Measurements from ENCODE around the gene ABCC12. TPM values are rescaled to one million over a fixed set of nuclear protein-coding genes. Genes with fewer than 3 reads are reported as not detected.
"Not testable (repeated sequence)": the region's sequence is repeated elsewhere in the genome, so short reads cannot be mapped to it uniquely, and the experiment has no call there.

The ABCC12 gene
- polyA plus RNA-seq, 2 of the 4 experiments (the other 2 are of a cell fraction) = 0.23 TPM; not detected in 1

GRCh38 chr16:48187779-48188178 is 32.0 kb upstream of the ABCC12 start (continued):
- no peak for TF ChIP-seq ZSCAN20 (CRISPR knock-in tag; IDR thresholded peaks at IDR 0.05)

DNA sequence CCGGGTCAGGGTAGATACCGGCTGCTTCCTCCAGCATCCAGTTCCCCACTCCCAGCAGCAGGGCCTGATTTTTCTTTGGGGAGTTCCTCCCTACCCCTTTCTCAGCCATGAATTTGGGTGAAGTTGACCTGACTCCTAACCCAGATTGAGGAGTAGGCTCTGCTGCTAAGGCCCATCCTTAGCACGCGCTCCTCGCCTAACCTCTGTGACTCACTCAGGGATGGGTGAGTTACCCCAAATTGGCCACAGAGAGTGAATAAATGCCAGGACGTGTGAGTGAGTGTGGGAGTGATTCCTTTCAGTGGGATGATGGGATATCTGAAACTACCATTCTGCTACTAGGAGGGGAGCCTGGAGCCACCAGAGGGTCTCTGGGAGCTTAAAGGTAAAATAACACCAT is 28.9 kb upstream of the ABCC12 start:
- TF ChIP-seq BHLHE40 (IDR thresholded peaks at IDR 0.05; ENCODE audit: low read depth, low read length) = no peak
- H3K4me2 ChIP-seq = no peak overlapping the region
- no peak for ATAC-seq
- POLR2A ChIA-PET = no interaction called here
- CTCF ChIA-PET = interaction anchor here (0.5 kb wide), 1 partner anchor 16 kb away, joined by 3 read pairs; no protein-coding TSS in a partner anchor
- 74% methylated on average over 6 of the region's 6 CpGs for WGBS (ENCODE audit: missing lambda C conversion rate)
- no peak for DNase-seq (ENCODE audit: low read depth in 1 of 2, low spot score in 1 of 2)
- H3K27ac ChIP-seq = no peak overlapping the region
- no peaks in the 10 kb centered on the region for H3K4me1 ChIP-seq
- no peak for FAIRE-seq
- no peaks in the 10 kb centered on the region for H3K9me3 ChIP-seq
- no peak overlapping the region for H3K4me3 ChIP-seq

DNA sequence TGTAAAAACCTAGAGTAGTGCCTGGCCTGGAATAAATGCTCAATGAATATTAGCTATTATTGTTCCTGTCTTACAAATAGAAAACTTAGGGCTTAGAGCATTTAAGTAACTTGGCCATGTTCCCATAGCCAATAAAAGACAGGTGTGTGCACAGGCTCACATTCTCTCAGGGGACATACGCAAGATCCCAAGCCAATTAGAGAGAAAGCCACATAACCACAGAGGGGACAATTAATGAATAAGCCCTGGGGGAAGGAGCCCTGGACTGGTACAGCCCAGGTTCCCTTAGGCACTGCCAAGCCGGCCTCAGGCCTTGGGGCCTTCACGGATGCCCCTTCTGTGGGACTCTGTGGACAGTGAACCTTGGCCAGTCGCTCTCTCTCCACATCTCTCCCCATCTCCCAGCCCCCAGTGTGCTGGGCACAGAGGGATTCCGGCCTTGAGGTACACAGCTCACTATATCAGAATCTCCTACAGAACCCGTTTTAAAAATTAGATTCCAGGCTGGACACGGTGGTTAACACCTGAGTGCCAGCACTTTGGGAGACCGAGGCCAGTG is 27.3 kb upstream of the ABCC12 start:
- H3K9me3 ChIP-seq = no peaks in the 10 kb centered on the region
- 68% methylated on average over 8 of the region's 8 CpGs for WGBS (ENCODE audit: missing lambda C conversion rate)
- H3K4me2 ChIP-seq = no peak overlapping the region
- ATAC-seq = no peak
- ChIA-PET POLR2A (interaction anchor here (0.7 kb wide), 1 partner anchor 9 kb away, joined by 5 read pairs; no protein-coding TSS in a partner anchor), CTCF (interaction anchor here (0.6 to 0.9 kb wide), 3 partner anchors 8 to 1236 kb away, joined by 3 to 5 read pairs (median 3); no protein-coding TSS in a partner anchor)
- H3K4me3 ChIP-seq = no peak overlapping the region
- TF ChIP-seq HOXB13 (CRISPR knock-in tag; IDR thresholded peaks at IDR 0.05; ENCODE audit: low read depth) (no peak), ZNF302 (CRISPR knock-in tag; IDR thresholded peaks at IDR 0.05) (no peak), CEBPB (IDR thresholded peaks at IDR 0.05) (no peak), HEYL (CRISPR knock-in tag; IDR thresholded peaks at IDR 0.05) (no peak), SREBF2 (IDR thresholded peaks at IDR 0.05) (no peak), MAZ (IDR thresholded peaks at IDR 0.05; ENCODE audit: borderline replicate concordance, low read depth, low read length) (no peak), EHMT2 (IDR thresholded peaks at IDR 0.05; ENCODE audit: low read depth) (no peak), ZSCAN20 (CRISPR knock-in tag; IDR thresholded peaks at IDR 0.05) (no peak)
- no peak overlapping the region for H3K27ac ChIP-seq
- DNase-seq (ENCODE audit: low read depth in 1 of 2, low spot score in 1 of 2) = no peak
- FAIRE-seq = no peak
- no peaks in the 10 kb centered on the region for H3K4me1 ChIP-seq

GRCh38 chr16:48181746-48182520 is 26.1 kb upstream of the ABCC12 start:
- H3K27ac ChIP-seq; H3K9me3 ChIP-seq; FAIRE-seq; H3K4me3 ChIP-seq; POLR2A ChIA-PET; H3K4me1 ChIP-seq; ATAC-seq; H3K4me2 ChIP-seq; DNase-seq (ENCODE audit: low read depth in 1 of 2, low spot score in 1 of 2): not testable (repeated sequence)
- 61% methylated on average over 11 of the region's 14 CpGs for WGBS (ENCODE audit: missing lambda C conversion rate)
- CTCF ChIA-PET = interaction anchor here (1.3 to 2.0 kb wide), 2 partner anchors 17 to 449 kb away, joined by 3 to 6 read pairs; no protein-coding TSS in a partner anchor

DNA sequence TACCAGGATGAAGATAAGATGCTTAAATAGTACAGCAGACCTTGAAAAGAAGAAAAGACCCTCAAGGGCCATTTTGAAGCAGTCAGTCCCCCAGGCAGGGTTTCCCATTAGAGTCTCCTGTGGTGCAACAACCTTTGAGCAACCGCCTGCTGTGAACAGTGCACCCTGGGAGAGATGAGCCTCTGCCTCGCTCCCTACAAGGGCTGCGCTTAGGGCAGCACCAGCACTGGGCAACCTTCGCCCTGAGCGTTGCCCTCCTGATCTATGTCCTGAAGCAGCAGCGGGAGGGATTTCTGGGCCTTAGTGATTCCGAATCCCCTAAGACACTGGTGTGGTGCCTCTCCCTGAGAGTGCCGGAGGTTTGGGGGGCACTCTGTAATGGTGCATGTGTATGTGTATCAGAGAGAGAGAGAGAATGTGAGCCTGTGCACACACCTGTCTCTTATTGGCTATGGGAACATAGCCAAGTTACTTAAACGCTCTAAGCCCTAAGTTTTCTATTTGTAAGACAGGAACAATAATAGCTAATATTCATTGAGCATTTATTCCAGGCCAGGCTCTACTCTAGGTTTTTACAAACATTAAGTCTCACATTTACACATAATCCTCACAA is 25.2 kb upstream of the ABCC12 start:
- FAIRE-seq = no peak
- TF ChIP-seq CHD4 (IDR thresholded peaks at IDR 0.05; ENCODE audit: borderline replicate concordance) = no peak
- no peak for TF ChIP-seq CEBPB (IDR thresholded peaks at IDR 0.05)
- no peak for TF ChIP-seq KDM1A (IDR thresholded peaks at IDR 0.05; ENCODE audit: low read depth)
- TF ChIP-seq, protein P1, sequence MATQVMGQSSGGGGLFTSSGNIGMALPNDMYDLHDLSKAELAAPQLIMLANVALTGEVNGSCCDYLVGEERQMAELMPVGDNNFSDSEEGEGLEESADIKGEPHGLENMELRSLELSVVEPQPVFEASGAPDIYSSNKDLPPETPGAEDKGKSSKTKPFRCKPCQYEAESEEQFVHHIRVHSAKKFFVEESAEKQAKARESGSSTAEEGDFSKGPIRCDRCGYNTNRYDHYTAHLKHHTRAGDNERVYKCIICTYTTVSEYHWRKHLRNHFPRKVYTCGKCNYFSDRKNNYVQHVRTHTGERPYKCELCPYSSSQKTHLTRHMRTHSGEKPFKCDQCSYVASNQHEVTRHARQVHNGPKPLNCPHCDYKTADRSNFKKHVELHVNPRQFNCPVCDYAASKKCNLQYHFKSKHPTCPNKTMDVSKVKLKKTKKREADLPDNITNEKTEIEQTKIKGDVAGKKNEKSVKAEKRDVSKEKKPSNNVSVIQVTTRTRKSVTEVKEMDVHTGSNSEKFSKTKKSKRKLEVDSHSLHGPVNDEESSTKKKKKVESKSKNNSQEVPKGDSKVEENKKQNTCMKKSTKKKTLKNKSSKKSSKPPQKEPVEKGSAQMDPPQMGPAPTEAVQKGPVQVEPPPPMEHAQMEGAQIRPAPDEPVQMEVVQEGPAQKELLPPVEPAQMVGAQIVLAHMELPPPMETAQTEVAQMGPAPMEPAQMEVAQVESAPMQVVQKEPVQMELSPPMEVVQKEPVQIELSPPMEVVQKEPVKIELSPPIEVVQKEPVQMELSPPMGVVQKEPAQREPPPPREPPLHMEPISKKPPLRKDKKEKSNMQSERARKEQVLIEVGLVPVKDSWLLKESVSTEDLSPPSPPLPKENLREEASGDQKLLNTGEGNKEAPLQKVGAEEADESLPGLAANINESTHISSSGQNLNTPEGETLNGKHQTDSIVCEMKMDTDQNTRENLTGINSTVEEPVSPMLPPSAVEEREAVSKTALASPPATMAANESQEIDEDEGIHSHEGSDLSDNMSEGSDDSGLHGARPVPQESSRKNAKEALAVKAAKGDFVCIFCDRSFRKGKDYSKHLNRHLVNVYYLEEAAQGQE (IDR thresholded peaks at IDR 0.05) = no peak
- no peak for TF ChIP-seq RFX5 (IDR thresholded peaks at IDR 0.05)
- no peak for TF ChIP-seq BCL3 (IDR thresholded peaks at IDR 0.05)

More for the DNA sequence above, 25.2 kb upstream of the ABCC12 start:
- 76% methylated on average over 7 of the region's 9 CpGs for WGBS (ENCODE audit: missing lambda C conversion rate)
- CTCF ChIA-PET = interaction anchor here (0.6 to 2.0 kb wide), 2 partner anchors 12 to 16 kb away, joined by 3 to 6 read pairs; no protein-coding TSS in a partner anchor
- Histone ChIP-seq H3K4me3 (no peak overlapping the region), H3K4me1 (no peaks in the 10 kb centered on the region), H3K9me3 (no peaks in the 10 kb centered on the region), H3K27ac (no peak overlapping the region), H3K4me2 (no peak overlapping the region)
- DNase-seq (ENCODE audit: low read depth in 1 of 2, low spot score in 1 of 2) = no peak
- ATAC-seq = no peak
- POLR2A ChIA-PET = no interaction called here

Measured in A549 (cell line).